ENCODE results near the gene FMO5.
"Not testable (repeated sequence)": the region's sequence is repeated elsewhere in the genome, so short reads cannot be mapped to it uniquely, and the experiment has no call there.

Gene FMO5

GRCh38 chr1:147202576-147202975 is 22.6 kb downstream of the FMO5 start:
- Histone ChIP-seq H3K9ac (ENCODE audit: low read length) (no peak overlapping the region), H3K4me3 (ENCODE audit: low read depth, low read length) (no peak overlapping the region), H3K4ac (ENCODE audit: low read depth, low read length) (no peak overlapping the region), H3K23ac (ENCODE audit: low read length) (no peak overlapping the region), H2BK12ac (ENCODE audit: low read length) (no peak overlapping the region), H3K4me1 (ENCODE audit: control insufficient read depth in 1 of 2, insufficient read depth in 2 of 2, low read length in 2 of 2) (no peaks in the 10 kb centered on the region), H3K79me2 (ENCODE audit: control insufficient read depth, insufficient read depth, low read length, poor library complexity) (no peaks in the 10 kb centered on the region), H2BK120ac (ENCODE audit: insufficient read depth, low read length, poor library complexity) (no peak overlapping the region), H3K27me3 (ENCODE audit: insufficient read depth, low read length) (no peaks in the 10 kb centered on the region), H3K79me1 (ENCODE audit: low read length) (no peaks in the 10 kb centered on the region), H4K91ac (ENCODE audit: low read depth, low read length) (no peak overlapping the region), H3K4me2 (ENCODE audit: low read length) (no peak overlapping the region), H2AFZ (ENCODE audit: insufficient read depth, low read length, poor library complexity) (no peak overlapping the region), H3K18ac (ENCODE audit: low read length) (no peak overlapping the region), H3K27ac (ENCODE audit: low read depth, low read length) (no peak overlapping the region), H2AK5ac (ENCODE audit: low read length) (no peak overlapping the region), H3K9me3 (ENCODE audit: insufficient read depth, low read depth, low read length) (no peaks in the 10 kb centered on the region), H4K8ac (ENCODE audit: low read depth, low read length) (no peak overlapping the region), H2BK5ac (ENCODE audit: low read depth, low read length, poor library complexity) (no peak overlapping the region), H3K36me3 (ENCODE audit: control insufficient read depth in 1 of 2, insufficient read depth in 2 of 2, low read length in 2 of 2) (no peaks in the 10 kb centered on the region), H4K12ac (ENCODE audit: low read depth, low read length) (no peak overlapping the region), H3K14ac (ENCODE audit: low read length) (no peak overlapping the region)
- no CpG with 5 or more reads among the region's 2 CpGs for WGBS (ENCODE audit: extremely low coverage, insufficient coverage, insufficient read length)
- DNase-seq: peak in 1 of 2 donors; percentile 41

- H3K9ac ChIP-seq (ENCODE audit: low read length): no peak overlapping the region
- H2AK5ac ChIP-seq (ENCODE audit: low read length): no peak overlapping the region
- no peak for DNase-seq
- H3K4ac ChIP-seq (ENCODE audit: low read depth, low read length): no peak overlapping the region
- H3K4me3 ChIP-seq (ENCODE audit: low read depth, low read length): no peak overlapping the region
- H4K8ac ChIP-seq (ENCODE audit: low read depth, low read length): no peak overlapping the region
- H4K91ac ChIP-seq (ENCODE audit: low read depth, low read length): no peak overlapping the region
- H3K79me2 ChIP-seq (ENCODE audit: control insufficient read depth, insufficient read depth, low read length, poor library complexity): no peaks in the 10 kb centered on the region
- H3K27me3 ChIP-seq (ENCODE audit: insufficient read depth, low read length): no peaks in the 10 kb centered on the region
- H3K4me2 ChIP-seq (ENCODE audit: low read length): no peak overlapping the region
- H3K36me3 ChIP-seq (ENCODE audit: control insufficient read depth in 1 of 2, insufficient read depth in 2 of 2, low read length in 2 of 2): no peaks in the 10 kb centered on the region
- no peak overlapping the region for H3K14ac ChIP-seq (ENCODE audit: low read length)
- no peak overlapping the region for H2BK120ac ChIP-seq (ENCODE audit: insufficient read depth, low read length, poor library complexity)
- no CpG with 5 or more reads among the region's 1 CpG for WGBS (ENCODE audit: extremely low coverage, insufficient coverage, insufficient read length)
- no peak overlapping the region for H2BK5ac ChIP-seq (ENCODE audit: low read depth, low read length, poor library complexity)
- H3K23ac ChIP-seq (ENCODE audit: low read length): no peak overlapping the region
- H4K12ac ChIP-seq (ENCODE audit: low read depth, low read length): no peak overlapping the region
- no peaks in the 10 kb centered on the region for H3K9me3 ChIP-seq (ENCODE audit: insufficient read depth, low read depth, low read length)
- no peaks in the 10 kb centered on the region for H3K4me1 ChIP-seq (ENCODE audit: control insufficient read depth in 1 of 2, insufficient read depth in 2 of 2, low read length in 2 of 2)
- no peak overlapping the region for H2BK12ac ChIP-seq (ENCODE audit: low read length)
- no peaks in the 10 kb centered on the region for H3K79me1 ChIP-seq (ENCODE audit: low read length)
- no peak overlapping the region for H3K27ac ChIP-seq (ENCODE audit: low read depth, low read length)
- H3K18ac ChIP-seq (ENCODE audit: low read length): no peak overlapping the region
- H2AFZ ChIP-seq (ENCODE audit: insufficient read depth, low read length, poor library complexity): no peak overlapping the region
Measured at GRCh38 chr1:147201786-147202185, 23.4 kb downstream of the FMO5 start.

DNA sequence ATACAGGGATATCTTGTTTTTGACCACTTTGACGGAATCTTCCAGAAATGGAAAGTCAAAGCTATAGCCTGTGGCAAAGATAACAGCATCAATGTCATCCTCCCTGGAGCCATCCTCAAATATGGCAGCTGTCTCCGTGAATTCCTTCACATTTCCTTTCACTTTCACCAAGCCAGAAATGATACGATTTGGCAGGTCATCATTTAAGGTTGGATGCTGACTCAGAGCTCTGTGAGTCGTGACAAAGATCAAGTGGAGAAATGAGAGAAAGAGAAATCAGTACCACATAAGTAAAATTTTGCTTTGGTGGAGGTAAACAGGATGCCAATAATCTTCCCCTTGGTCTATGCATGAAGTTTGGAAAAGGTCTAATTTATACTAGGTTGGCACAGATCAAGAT is 23.9 kb downstream of the FMO5 start:
- Histone ChIP-seq H2AK5ac (ENCODE audit: low read length) (no peak overlapping the region), H3K4me2 (ENCODE audit: low read length) (no peak overlapping the region), H2BK120ac (ENCODE audit: insufficient read depth, low read length, poor library complexity) (no peak overlapping the region), H3K18ac (ENCODE audit: low read length) (no peak overlapping the region), H3K27ac (ENCODE audit: low read depth, low read length) (no peak overlapping the region), H3K79me2 (ENCODE audit: control insufficient read depth, insufficient read depth, low read length, poor library complexity) (no peaks in the 10 kb centered on the region), H3K4me1 (ENCODE audit: control insufficient read depth in 1 of 2, insufficient read depth in 2 of 2, low read length in 2 of 2) (no peaks in the 10 kb centered on the region), H4K8ac (ENCODE audit: low read depth, low read length) (no peak overlapping the region), H2BK5ac (ENCODE audit: low read depth, low read length, poor library complexity) (no peak overlapping the region), H4K91ac (ENCODE audit: low read depth, low read length) (no peak overlapping the region), H3K4ac (ENCODE audit: low read depth, low read length) (no peak overlapping the region), H4K12ac (ENCODE audit: low read depth, low read length) (no peak overlapping the region), H2AFZ (ENCODE audit: insufficient read depth, low read length, poor library complexity) (no peak overlapping the region), H3K23ac (ENCODE audit: low read length) (no peak overlapping the region), H3K9me3 (ENCODE audit: insufficient read depth, low read depth, low read length) (no peaks in the 10 kb centered on the region), H3K9ac (ENCODE audit: low read length) (no peak overlapping the region), H2BK12ac (ENCODE audit: low read length) (no peak overlapping the region), H3K4me3 (ENCODE audit: low read depth, low read length) (no peak overlapping the region), H3K27me3 (ENCODE audit: insufficient read depth, low read length) (no peaks in the 10 kb centered on the region), H3K36me3 (ENCODE audit: control insufficient read depth in 1 of 2, insufficient read depth in 2 of 2, low read length in 2 of 2) (no peaks in the 10 kb centered on the region), H3K14ac (ENCODE audit: low read length) (no peak overlapping the region), H3K79me1 (ENCODE audit: low read length) (no peaks in the 10 kb centered on the region)
- WGBS (ENCODE audit: extremely low coverage, insufficient coverage, insufficient read length): no CpG with 5 or more reads among the region's 4 CpGs
- DNase-seq: peak in 1 of 2 donors; percentile 18

- not testable (repeated sequence) for H3K9me3 ChIP-seq (ENCODE audit: insufficient read depth, low read depth, low read length); H3K4me3 ChIP-seq (ENCODE audit: low read depth, low read length); H2AK5ac ChIP-seq (ENCODE audit: low read length); H3K27ac ChIP-seq (ENCODE audit: low read depth, low read length); H2BK5ac ChIP-seq (ENCODE audit: low read depth, low read length, poor library complexity); H3K14ac ChIP-seq (ENCODE audit: low read length); H3K4ac ChIP-seq (ENCODE audit: low read depth, low read length); H3K4me1 ChIP-seq (ENCODE audit: control insufficient read depth in 1 of 2, insufficient read depth in 2 of 2, low read length in 2 of 2); H3K36me3 ChIP-seq (ENCODE audit: control insufficient read depth in 1 of 2, insufficient read depth in 2 of 2, low read length in 2 of 2); H3K27me3 ChIP-seq (ENCODE audit: insufficient read depth, low read length); H4K8ac ChIP-seq (ENCODE audit: low read depth, low read length); H3K79me1 ChIP-seq (ENCODE audit: low read length); H3K23ac ChIP-seq (ENCODE audit: low read length); H2BK12ac ChIP-seq (ENCODE audit: low read length); H2BK120ac ChIP-seq (ENCODE audit: insufficient read depth, low read length, poor library complexity); DNase-seq; H3K18ac ChIP-seq (ENCODE audit: low read length); H3K4me2 ChIP-seq (ENCODE audit: low read length); H2AFZ ChIP-seq (ENCODE audit: insufficient read depth, low read length, poor library complexity); H3K79me2 ChIP-seq (ENCODE audit: control insufficient read depth, insufficient read depth, low read length, poor library complexity); H4K91ac ChIP-seq (ENCODE audit: low read depth, low read length); H4K12ac ChIP-seq (ENCODE audit: low read depth, low read length); H3K9ac ChIP-seq (ENCODE audit: low read length)
- no CpG with 5 or more reads among the region's 3 CpGs for WGBS (ENCODE audit: extremely low coverage, insufficient coverage, insufficient read length)
Measured at GRCh38 chr1:147197324-147197723, 27.8 kb downstream of the FMO5 start.

Data from trophoblast cell (in vitro differentiated cells and primary cell).